Aorta (tissue), 5 donors: ENCODE results near the gene TRABD2B. TPM values are rescaled to one million over a fixed set of nuclear protein-coding genes. Genes with fewer than 3 reads are reported as not detected.
A peak's percentile ranks its signal among the peaks of the same experiment; 100 is the strongest.

Source experiments
- ATAC-seq: fragments of 200-7000 bp; cut with Tn5 transposase; one replicate; pipeline ENCODE4 v1.9.1; 2022; ENCODE audit warnings: moderate library complexity; ENCODE audit not compliant: low FRiP score
- DNase-seq, 2 donors: peaks; one replicate each; pipeline ENCODE4 v3.0.0-alpha.2; 2020
- H3K27ac ChIP-seq, 2 donors: one replicate each; pipeline ENCODE4 v1.5.1; 2013; ENCODE audit warnings: low read length in 2 of 2, mild to moderate bottlenecking in 2 of 2, moderate library complexity in 2 of 2, control low read depth in 1 of 2, inconsistent platforms in 1 of 2, low read depth in 1 of 2
- H3K27me3 ChIP-seq, 2 donors: one replicate each; pipeline ENCODE4 v1.6.1; 2013; ENCODE audit warnings: control low read depth in 1 of 2, low read length in 1 of 2, mild to moderate bottlenecking in 1 of 2, moderate library complexity in 1 of 2; ENCODE audit not compliant: insufficient read depth in 2 of 2, control insufficient read depth in 1 of 2
- H3K36me3 ChIP-seq, 2 donors: one replicate each; pipeline ENCODE4 v1.6.1; 2013; ENCODE audit warnings: control low read depth in 1 of 2, low read length in 1 of 2, mild to moderate bottlenecking in 1 of 2; ENCODE audit not compliant: insufficient read depth in 2 of 2, control insufficient read depth in 1 of 2
- H3K4me1 ChIP-seq, 2 donors: one replicate each; pipeline ENCODE4 v1.6.1; 2013; ENCODE audit warnings: low read length in 2 of 2, control low read depth in 1 of 2, mild to moderate bottlenecking in 1 of 2, moderate library complexity in 1 of 2; ENCODE audit not compliant: insufficient read depth in 2 of 2, control insufficient read depth in 1 of 2
- H3K4me3 ChIP-seq, 2 donors: one replicate each; pipeline ENCODE4 v1.5.1; 2013; ENCODE audit warnings: low read length in 2 of 2, control low read depth in 1 of 2, mild to moderate bottlenecking in 1 of 2
- H3K9me3 ChIP-seq: one replicate; pipeline ENCODE4 v1.6.1; 2013; ENCODE audit warnings: mild to moderate bottlenecking, low read length; ENCODE audit not compliant: control insufficient read depth
- WGBS, 2 donors: extraction: QIAGEN DNeasy Blood & Tissue Kit; methylation state at CpG; one replicate each; pipeline ENCODE4 v1.1.7; 2013; 5-methylcytosine and 5-hydroxymethylcytosine counted together
- intact Hi-C, 2 donors: fragments of 100-400 bp; cut with DNase I; formaldehyde crosslinking; loops; one replicate each; pipeline versions ENCODE4 v1.14.2 to v1.15.0; 2022
- polyA plus RNA-seq, 2 donors: library from polyadenylated mRNA; stranded (reverse); fragments of 200-250 nt; gene quantifications; one replicate each; pipeline ENCODE4 v1.2.3, GENCODE V29; 2013
- total RNA-seq, 2 donors: library from RNA; stranded (reverse); fragmentation: NEBNext Ultra II Directional; extraction: Animal tissue kit (Norgen Biotek cat#: 25700); gene quantifications; one replicate each; pipeline ENCODE4 v1.2.1, GENCODE V29; 2021
- donor health status: healthy with polysubstance abuse.
- donor health status: Bipolar disorder and iron deficiency.
- donor health status: DM: no; HTN: no; CAD: no.
- donor health status: DM: no; HTN: no; CAD: no.
- donor health status: DM: yes; HTN: yes; CAD: no.

The TRABD2B gene
- total and polyA plus RNA-seq, 4 donors: 6.0 to 13.3 (median 8.5) TPM

DNA sequence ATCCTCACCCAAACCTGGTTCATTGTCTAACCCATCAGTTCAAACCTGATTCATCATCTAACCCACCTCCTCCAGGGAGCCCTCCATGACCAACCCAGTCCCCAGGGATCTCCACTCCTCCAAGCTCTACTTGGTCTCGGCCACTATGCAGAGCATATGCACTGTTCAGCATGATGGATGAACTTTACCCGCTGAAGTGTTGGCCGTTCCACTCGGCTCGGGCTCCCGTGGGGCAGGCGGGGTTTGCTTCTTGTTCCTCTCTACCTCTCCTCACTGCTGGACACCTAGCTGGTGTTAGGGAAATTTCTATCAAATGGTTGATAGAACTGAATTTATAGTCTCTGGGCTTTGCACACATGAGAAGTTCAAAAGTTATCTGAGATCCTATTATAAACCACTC lies 111.0 kb downstream of the TRABD2B start:
- Histone ChIP-seq H3K27me3 (no peaks in the 10 kb centered on the region), H3K36me3 (no peaks in the 10 kb centered on the region), H3K4me3 (no peak overlapping the region), H3K9me3 (no peaks in the 10 kb centered on the region), H3K4me1 (no peaks in the 10 kb centered on the region), H3K27ac (no peak overlapping the region)
- ATAC-seq: no peak
- intact Hi-C loops: no loop called here
- 86 to 87% methylated on average over 7 of the region's 7 CpGs for WGBS, 2 donors
- no peak for DNase-seq

DNA sequence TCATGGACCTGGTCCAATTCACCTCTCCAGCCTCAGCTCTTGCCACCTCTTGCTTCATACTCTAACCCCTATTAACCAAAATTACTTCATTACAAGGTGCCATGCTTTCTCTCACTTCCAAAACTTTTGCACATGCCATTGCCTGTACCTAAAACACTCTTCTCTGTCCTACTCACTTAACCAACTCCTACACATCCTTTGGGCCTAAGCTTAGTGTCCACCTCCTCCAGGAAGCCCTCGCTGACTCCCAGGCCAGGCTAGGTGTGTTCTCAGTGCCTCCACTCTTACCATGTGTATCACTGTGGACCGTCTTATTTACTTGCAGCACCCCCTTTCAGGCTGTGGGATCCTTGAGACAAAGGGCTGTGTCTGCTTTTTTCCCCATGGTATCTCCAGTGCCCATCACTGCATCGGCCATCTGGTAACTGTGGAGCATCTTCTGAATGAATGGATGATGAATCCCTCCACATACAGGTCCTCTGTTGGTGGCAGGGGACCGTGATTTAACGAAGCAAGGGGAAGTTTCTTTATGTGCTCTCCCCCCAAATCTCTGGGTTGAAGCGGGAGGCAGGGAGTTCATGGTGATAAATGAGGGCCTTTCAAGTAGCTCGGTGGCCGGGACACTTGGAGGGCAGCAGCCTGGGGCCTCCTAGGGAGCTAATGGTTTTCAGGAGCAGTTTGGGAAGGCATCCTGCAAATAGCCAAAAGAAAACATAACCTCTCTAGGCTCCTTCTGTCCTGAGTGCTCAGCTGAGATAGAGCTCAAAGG lies 111.9 kb downstream of the TRABD2B start:
- Histone ChIP-seq H3K4me1 (no peaks in the 10 kb centered on the region), H3K36me3 (no peaks in the 10 kb centered on the region), H3K4me3 (no peak overlapping the region), H3K27me3 (no peaks in the 10 kb centered on the region), H3K9me3 (no peaks in the 10 kb centered on the region), H3K27ac (no peak overlapping the region)
- intact Hi-C loops: no loop called here
- WGBS, 2 donors: 97% methylated on average over 8 of the region's 8 CpGs
- no peak for ATAC-seq
- no peak for DNase-seq

DNA sequence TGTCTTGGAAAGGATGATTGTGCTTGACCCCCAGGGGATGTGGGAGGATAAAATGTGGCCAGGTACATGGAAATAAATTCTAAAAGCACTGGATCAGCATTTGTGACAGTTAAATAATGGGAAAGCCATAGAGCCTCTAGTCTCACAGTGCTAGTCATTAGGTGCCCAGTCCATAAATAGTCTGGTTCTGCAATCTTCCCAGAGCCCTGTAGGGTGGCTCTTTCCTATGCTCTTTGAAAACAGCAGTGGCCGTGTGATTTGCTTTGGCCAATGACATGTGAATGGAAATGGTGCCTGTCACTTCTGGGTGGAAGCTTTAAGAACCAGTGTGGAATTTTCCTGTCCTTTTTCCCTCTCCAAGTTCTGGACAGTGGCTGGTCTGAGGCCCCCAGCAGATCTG lies 113.2 kb downstream of the TRABD2B start:
- intact Hi-C loops: no loop called here

DNA sequence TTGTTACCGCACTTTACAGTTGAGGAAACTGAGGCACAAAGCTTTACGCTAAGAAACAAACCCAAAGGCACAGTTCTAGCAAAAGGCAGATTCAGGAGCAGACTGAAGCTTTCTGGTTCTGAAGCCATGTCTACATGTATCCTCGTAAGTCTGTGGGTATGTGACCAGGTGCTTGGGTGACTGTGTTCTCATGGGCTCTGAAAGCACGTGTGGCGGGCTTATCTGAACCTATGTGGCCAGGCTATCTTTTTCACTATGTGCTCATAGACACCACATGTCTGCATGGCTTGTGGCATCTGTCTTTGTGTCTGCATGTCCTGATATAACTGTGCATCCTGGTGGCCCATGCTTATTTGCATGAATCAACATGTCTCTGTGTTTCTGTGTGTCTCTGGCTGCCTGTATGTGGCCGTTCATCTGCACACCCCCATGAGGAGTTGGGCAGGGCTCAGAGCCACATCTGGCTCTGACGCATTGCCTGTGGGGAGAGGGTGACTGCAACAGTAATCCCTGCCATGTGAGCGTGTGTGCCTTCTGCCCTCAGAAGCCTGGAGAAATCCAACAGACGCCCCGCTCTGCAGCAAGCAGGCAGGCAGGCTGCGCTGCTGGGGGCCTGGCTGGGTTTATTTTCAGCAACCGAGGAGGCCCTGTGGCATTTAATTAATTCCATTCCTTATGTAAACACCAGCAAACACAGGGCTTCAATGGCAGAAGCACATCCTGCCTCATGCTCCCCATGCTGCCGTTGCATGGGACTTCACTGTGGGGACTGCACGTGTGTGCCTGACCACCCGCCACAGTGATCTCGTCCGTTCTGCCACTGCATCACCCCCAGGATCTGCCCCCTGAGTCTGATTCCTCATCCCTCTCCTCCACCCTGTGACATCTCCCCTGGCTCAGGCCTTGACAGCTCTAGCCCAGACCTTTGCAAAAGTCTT lies 115.4 kb downstream of the TRABD2B start:
- Histone ChIP-seq H3K4me3 (no peak overlapping the region), H3K27me3 (no peaks in the 10 kb centered on the region), H3K36me3 (no peaks in the 10 kb centered on the region), H3K9me3 (no peaks in the 10 kb centered on the region), H3K27ac (no peak overlapping the region), H3K4me1 (no peaks in the 10 kb centered on the region)
- ATAC-seq (no peak), DNase-seq (no peak)
- intact Hi-C loops: no loop called here
- WGBS, 2 donors: 79 to 82% methylated on average over 17 of the region's 17 CpGs

More for the DNA sequence above, 113.2 kb downstream of the TRABD2B start:
- Histone ChIP-seq H3K27ac (no peak overlapping the region), H3K36me3 (no peaks in the 10 kb centered on the region), H3K27me3 (no peaks in the 10 kb centered on the region), H3K4me3 (no peak overlapping the region), H3K4me1 (no peaks in the 10 kb centered on the region), H3K9me3 (no peaks in the 10 kb centered on the region)
- WGBS, 2 donors: 74 to 85% methylated on average over 1 of the region's 1 CpG
- DNase-seq: no peak
- no peak for ATAC-seq

DNA sequence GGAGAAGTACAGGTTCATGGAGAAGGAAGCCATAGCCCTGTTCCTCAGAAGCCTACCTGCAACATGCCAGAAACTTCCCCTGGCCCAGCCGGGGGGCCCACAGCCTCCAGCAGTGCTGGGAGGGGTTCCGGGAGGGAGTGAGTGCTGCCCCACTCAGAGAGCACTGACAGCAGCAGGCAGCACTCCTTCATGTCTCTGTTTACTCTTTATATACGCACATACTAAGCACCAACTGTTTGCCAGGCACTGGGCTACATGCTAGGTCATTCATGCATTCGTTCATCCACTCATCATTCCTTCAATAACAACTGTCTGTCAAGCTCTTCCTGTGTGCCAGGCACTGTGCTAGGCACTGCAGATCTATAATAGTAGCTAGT lies 120.6 kb downstream of the TRABD2B start:
- DNase-seq: no peak
- H3K36me3 ChIP-seq: no peaks in the 10 kb centered on the region
- H3K27me3 ChIP-seq: no peaks in the 10 kb centered on the region
- H3K4me1 ChIP-seq: no peaks in the 10 kb centered on the region
- 93 to 95% methylated on average over 4 of the region's 4 CpGs for WGBS, 2 donors
- intact Hi-C loops: no loop called here
- ATAC-seq: no peak
- H3K4me3 ChIP-seq: no peak overlapping the region
- no peaks in the 10 kb centered on the region for H3K9me3 ChIP-seq
- no peak overlapping the region for H3K27ac ChIP-seq

DNA sequence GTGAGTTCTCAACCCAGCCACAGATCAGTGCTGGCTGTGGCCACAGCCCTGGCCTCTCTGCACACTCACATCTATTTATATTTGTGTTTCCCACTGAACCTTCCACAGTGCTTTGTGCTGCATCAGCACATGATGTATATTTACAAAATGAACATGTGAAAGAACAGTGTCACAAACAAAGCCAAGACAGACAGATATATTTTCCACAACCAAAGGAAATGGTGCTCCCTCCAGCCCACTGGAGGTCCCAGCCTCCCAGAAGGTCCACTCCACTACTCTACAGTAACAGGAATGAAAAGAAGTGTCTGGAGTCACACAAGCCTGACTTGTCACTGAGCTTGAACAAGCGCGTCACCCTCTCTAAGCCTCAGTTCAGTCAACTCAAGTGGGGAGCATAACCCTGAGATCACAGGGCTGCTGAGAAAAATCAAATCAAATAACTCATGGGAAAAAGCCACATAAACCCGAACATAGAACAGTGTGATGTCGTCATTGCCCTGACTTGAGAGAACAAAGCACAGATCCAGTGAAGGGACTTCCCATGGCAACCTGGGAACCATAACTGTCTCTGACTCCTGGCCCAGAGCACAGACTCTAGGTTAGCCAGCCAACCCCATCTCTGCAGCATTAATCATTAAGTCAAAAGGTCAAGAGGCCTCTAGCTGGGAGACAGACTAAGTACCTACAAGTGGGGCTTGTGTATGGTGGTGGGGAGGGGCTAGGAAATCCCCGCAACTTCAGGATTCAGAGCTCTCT lies 121.2 kb downstream of the TRABD2B start:
- intact Hi-C loops: no loop called here
- Histone ChIP-seq H3K27me3 (no peaks in the 10 kb centered on the region), H3K4me1 (no peaks in the 10 kb centered on the region), H3K4me3 (no peak overlapping the region), H3K36me3 (no peaks in the 10 kb centered on the region), H3K9me3 (no peaks in the 10 kb centered on the region), H3K27ac (no peak overlapping the region)
- ATAC-seq (peak; percentile 19), DNase-seq (no peak)
- 74 to 83% methylated on average over 5 of the region's 5 CpGs for WGBS, 2 donors

DNA sequence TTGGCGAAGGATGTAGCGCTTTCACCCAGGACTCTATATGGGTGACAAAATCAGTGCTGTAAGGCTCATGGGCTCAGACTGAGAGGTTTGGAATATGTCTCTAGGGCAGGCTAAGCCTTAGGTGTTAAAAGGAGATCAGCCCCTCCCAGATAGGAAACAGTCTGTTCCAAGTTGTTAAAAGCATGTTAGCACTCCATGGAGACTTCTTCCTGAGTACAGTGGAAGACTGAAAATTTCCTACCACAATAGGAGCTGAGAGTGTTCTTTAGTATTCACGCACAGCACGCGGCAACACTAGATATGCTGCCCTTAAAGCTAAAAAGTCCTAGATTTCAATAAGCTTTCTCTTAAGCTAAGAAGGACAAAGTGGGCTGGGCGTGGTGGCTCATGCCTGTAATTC lies 122.1 kb downstream of the TRABD2B start:
- H3K27me3 ChIP-seq: no peaks in the 10 kb centered on the region
- intact Hi-C loops: no loop called here
- no peak overlapping the region for H3K27ac ChIP-seq
- H3K36me3 ChIP-seq: no peaks in the 10 kb centered on the region
- no peaks in the 10 kb centered on the region for H3K4me1 ChIP-seq
- no peaks in the 10 kb centered on the region for H3K9me3 ChIP-seq
- no peak overlapping the region for H3K4me3 ChIP-seq
- 91% methylated on average over 6 of the region's 6 CpGs for WGBS, 2 donors
- no peak for ATAC-seq
- no peak for DNase-seq

DNA sequence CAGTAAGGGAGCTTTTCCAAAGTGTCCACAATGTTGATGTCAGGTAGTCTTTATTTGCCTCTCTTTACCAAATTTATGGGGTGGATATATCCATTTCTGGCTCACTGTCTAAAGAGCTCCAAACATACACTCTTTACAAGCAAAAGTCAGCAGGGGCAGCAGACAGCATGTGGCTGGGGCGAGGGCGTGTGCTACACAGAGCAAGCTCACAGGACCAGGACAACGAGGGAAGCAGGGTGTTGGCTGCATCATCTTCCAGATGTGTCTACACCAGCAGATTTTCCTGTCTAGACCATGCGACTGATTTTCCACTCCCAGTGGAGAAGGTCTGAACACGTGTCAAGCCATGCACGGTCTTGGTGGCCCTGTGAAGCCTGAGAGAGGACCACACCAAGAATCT lies 123.8 kb downstream of the TRABD2B start:
- H3K4me3 ChIP-seq: no peak overlapping the region
- WGBS, 2 donors: 94% methylated on average over 6 of the region's 6 CpGs

More for the DNA sequence above, 123.8 kb downstream of the TRABD2B start:
- Histone ChIP-seq H3K9me3 (no peaks in the 10 kb centered on the region), H3K4me1 (no peaks in the 10 kb centered on the region), H3K27me3 (no peaks in the 10 kb centered on the region), H3K36me3 (no peaks in the 10 kb centered on the region), H3K27ac (no peak overlapping the region)
- no peak for DNase-seq
- no peak for ATAC-seq
- intact Hi-C loops: no loop called here
